Right ventricle myocardium inferior (tissue), 1 donor: Measurements from ENCODE around the gene ZNF223. TPM values are rescaled to one million over a fixed set of nuclear protein-coding genes. Genes with fewer than 3 reads are reported as not detected.
A peak's percentile ranks its signal among the peaks of the same experiment; 100 is the strongest.

ENCODE experiments used
- ATAC-seq: fragments of 200-7000 bp; cut with Tn5 transposase; one replicate; pipeline ENCODE4 v1.9.1; 2020; ENCODE audit warnings: mild to moderate bottlenecking, moderate library complexity
- DNase-seq: peaks from one replicate; pipeline ENCODE4 v3.0.0; 2021; ENCODE audit errors: missing footprints
- intact Hi-C: fragments of 100-400 bp; cut with DNase I; formaldehyde crosslinking; loops from one replicate; pipeline ENCODE4 v1.11.0; 2022
- total RNA-seq: library from RNA; stranded (reverse); fragmentation: NEBNext Ultra II Directional; extraction: Animal tissue kit (Norgen Biotek cat#: 25700); gene quantifications from one replicate; pipeline ENCODE4 v1.2.1, GENCODE V29; 2021
- donor health status: DM: no; HTN: yes; CAD: no; lungs with severe emphysema.

The ZNF223 gene
- total RNA-seq, 1 donor from 2014 or later, result 2.4 TPM

DNA sequence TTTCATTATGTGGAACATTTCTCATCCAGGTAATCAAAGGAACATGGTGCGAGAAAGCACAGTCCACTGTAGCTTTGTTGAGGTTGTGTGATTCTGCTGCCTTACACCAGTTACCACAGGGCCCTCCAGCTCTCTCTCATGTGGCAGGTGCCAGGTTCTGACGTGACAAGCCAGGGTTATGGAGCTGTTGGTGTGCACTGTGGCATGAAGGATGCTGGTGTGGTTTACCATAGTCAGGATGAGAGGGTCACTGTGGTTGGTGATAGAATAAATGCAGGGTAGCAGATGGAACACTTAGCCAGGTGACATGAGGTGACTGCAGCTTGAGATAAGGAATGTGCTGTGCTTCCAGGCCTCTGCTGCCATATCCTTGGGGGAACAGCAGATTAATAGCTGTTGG is 7.4 kb downstream of the ZNF223 start:
- no peak for DNase-seq
- intact Hi-C loops, result loop anchor here (10.0 kb wide), 1 partner anchor 54 kb away; the partner anchor contains the start of gene ZNF230
- ATAC-seq, result no peak

DNA sequence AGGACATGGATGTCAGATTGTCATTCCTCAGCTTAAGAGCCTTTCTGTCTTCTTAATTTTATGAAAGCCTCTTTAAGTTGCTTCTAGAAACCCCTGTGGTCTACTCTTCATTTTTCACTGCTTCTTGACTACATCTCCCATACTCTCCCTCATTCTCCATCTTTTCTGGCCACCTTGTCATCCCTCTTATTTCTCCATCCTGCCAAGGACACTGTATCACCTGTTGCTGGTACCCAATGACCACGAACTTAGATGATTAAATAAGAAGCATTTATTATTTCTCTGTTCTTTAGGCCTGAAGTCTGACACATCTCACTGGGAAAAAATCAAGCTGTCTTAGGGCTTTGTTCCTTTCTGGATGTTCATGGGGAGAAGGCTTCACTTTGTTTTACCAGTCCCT is 9.2 kb downstream of the ZNF223 start:
- intact Hi-C loops, result no loop called here
- no peak for DNase-seq
- ATAC-seq, result no peak

GRCh38 chr19:44066305-44066704 is 14.5 kb downstream of the ZNF223 start:
- no peak for ATAC-seq
- intact Hi-C loops, result no loop called here
- DNase-seq, result no peak

GRCh38 chr19:44069415-44069814 is 17.6 kb downstream of the ZNF223 start:
- DNase-seq (no peak), ATAC-seq (no peak)
- intact Hi-C loops, result no loop called here

- intact Hi-C loops, result loop anchor here (2.0 kb wide), 2 partner anchors 19 to 23 kb away; partner anchors contain the start of genes ZNF223 and ZNF224
- peak; percentile 99 for ATAC-seq
- peak; percentile 84 for DNase-seq
Observed at GRCh38 chr19:44071824-44072542, 20.1 kb downstream of the ZNF223 start, which contains the start of gene ZNF284. Gene ZNF284 (plus strand): TSS chr19:44072159. CDS start chr19:44076390, 4,231 bp downstream.

- DNase-seq, result no peak
- intact Hi-C loops, result loop anchor here (2.0 kb wide), 2 partner anchors 20 to 22 kb away; partner anchors contain the start of genes ZNF223 and ZNF224
- peak; percentile 24 for ATAC-seq
Observed at GRCh38 chr19:44072543-44073401, 20.9 kb downstream of the ZNF223 start.

GRCh38 chr19:44076325-44076724 is 24.5 kb downstream of the ZNF223 start:
- no peak for ATAC-seq
- intact Hi-C loops, result no loop called here
- no peak for DNase-seq

GRCh38 chr19:44092108-44092507 is 40.3 kb downstream of the ZNF223 start:
- DNase-seq (no peak), ATAC-seq (no peak)
- intact Hi-C loops, result no loop called here

- ATAC-seq, result peak; percentile 98
- DNase-seq, result peak; percentile 93
- intact Hi-C loops, result loop anchor here (1.0 to 2.0 kb wide), 2 partner anchors 19 to 21 kb away; partner anchors contain the start of genes ZNF225 and ZNF284
Observed at GRCh38 chr19:44093931-44094765, 42.3 kb downstream of the ZNF223 start, which contains the start of gene ZNF224. Gene ZNF224 (plus strand): TSS chr19:44094361. CDS start chr19:44097874, 3,513 bp downstream.

- intact Hi-C loops, result no loop called here
- DNase-seq (no peak), ATAC-seq (no peak)
Observed at GRCh38 chr19:44107751-44108150, 55.9 kb downstream of the ZNF223 start.

DNA sequence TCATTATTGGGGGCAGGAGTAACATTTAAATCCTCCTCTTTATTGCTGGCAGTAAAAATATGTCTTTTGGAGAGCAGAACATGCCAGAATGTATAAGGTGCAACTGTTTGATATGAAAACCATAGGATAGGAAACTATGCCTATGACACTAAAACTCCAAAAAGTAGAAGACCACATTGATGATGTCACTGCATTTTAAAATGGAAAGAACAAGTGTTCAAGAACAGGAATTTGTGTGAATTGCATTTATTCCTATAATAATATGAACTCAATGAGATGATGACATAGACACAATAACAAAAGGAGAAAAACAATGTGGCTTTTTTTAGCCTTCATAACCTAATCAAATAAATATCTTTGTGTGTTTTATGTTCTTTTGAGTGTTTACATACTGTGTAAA is 57.6 kb downstream of the ZNF223 start:
- intact Hi-C loops, result no loop called here
- ATAC-seq, result no peak
- no peak for DNase-seq

GRCh38 chr19:44111910-44112463 is 60.2 kb downstream of the ZNF223 start:
- DNase-seq, result no peak
- intact Hi-C loops, result loop anchor here (1.0 to 10.0 kb wide), 5 partner anchors 14 to 193 kb away; partner anchors contain the start of genes ZNF226, ZNF234 and ZNF235
- ATAC-seq, result no peak

GRCh38 chr19:44112802-44113137 is 60.9 kb downstream of the ZNF223 start:
- intact Hi-C loops, result loop anchor here (1.0 to 10.0 kb wide), 6 partner anchors 14 to 192 kb away; partner anchors contain the start of genes ZNF224, ZNF226, ZNF234 and ZNF235
- ATAC-seq (no peak), DNase-seq (no peak)

- intact Hi-C loops, result loop anchor here (1.0 to 10.0 kb wide), 5 partner anchors 19 to 192 kb away; partner anchors contain the start of genes ZNF224, ZNF226, ZNF234 and ZNF235
- ATAC-seq, result peak; percentile 100
- peak; percentile 95 for DNase-seq
Observed at GRCh38 chr19:44113138-44113783, 61.4 kb downstream of the ZNF223 start, which contains the start of gene ZNF225. Gene ZNF225 (plus strand): TSS chr19:44113399. CDS start chr19:44115828, 2,429 bp downstream.

GRCh38 chr19:44113784-44114390 is 62.1 kb downstream of the ZNF223 start:
- intact Hi-C loops, result loop anchor here (1.0 to 10.0 kb wide), 5 partner anchors 20 to 191 kb away; partner anchors contain the start of genes ZNF224, ZNF226, ZNF234 and ZNF235
- DNase-seq (no peak), ATAC-seq (no peak)
